GM12878 (cell line): Measurements from ENCODE around the gene FAM184B. TPM values are rescaled to one million over a fixed set of nuclear protein-coding genes. Genes with fewer than 3 reads are reported as not detected.

Experiments
- ATAC-seq: fragments of 200-7000 bp; cut with Tn5 transposase; 3 replicates; pipeline ENCODE4 v1.9.1; 2020; ENCODE audit warnings: mild to moderate bottlenecking, moderate library complexity
- BruUV-seq: library from RNA; stranded (reverse); fragments of 400-500 nt; replicated peaks from 2 replicates; lab custom pipeline; 2021; lab: Mats Ljungman, UMichigan
- CTCF ChIA-PET: fragments of 300-600 bp; sonication (Branson Sonifier 250); formaldehyde crosslinking; extraction: SDS; loops from one replicate; lab custom pipeline; 2021; ENCODE audit warnings: inconsistent platforms; lab: Yijun Ruan, JAX
- POLR2A ChIA-PET: fragments of 350-600 bp; formaldehyde crosslinking; extraction: SDS; loops from one replicate; lab custom pipeline; 2021; ENCODE audit warnings: inconsistent platforms; lab: Charles Lee
- RAD21 ChIA-PET: fragments of 300-600 bp; sonication (Branson Sonifier 250); formaldehyde crosslinking; loops from one replicate; lab custom pipeline; 2023; ENCODE audit warnings: antibody characterized with exemption; ENCODE audit not compliant: unreplicated experiment; lab: Charles Lee
- SMC1A ChIA-PET: fragments of 300-600 bp; sonication (Branson Sonifier 250); formaldehyde crosslinking; loops from one replicate; lab custom pipeline; 2023; ENCODE audit not compliant: unreplicated experiment, uncharacterized antibody; lab: Charles Lee
- DNase-seq: peaks from one replicate; pipeline ENCODE4 v3.0.0-alpha.2; 2011; ENCODE audit warnings: low read depth, low spot score
- FAIRE-seq: peaks from 3 replicates; lab custom pipeline; 2011; peaks lifted over from hg19 to GRCh38; lab: Jason Lieb, UNC
- H2AFZ ChIP-seq: 2 replicates; pipeline ENCODE4 v1.6.0; 2011; ENCODE audit warnings: low read depth, low read length, control low read depth; ENCODE audit not compliant: control insufficient read depth
- H3K27ac ChIP-seq: 2 replicates; pipeline ENCODE4 v1.5.1; 2011; ENCODE audit warnings: control low read depth; ENCODE audit not compliant: control insufficient read depth, insufficient read depth
- H3K27me3 ChIP-seq, 2 experiments: replicated peaks in 1 of 2; 2 replicates each; pipeline versions ENCODE4 v1.6.0 to v1.6.1; 2011; ENCODE audit warnings: low read length in 1 of 2; ENCODE audit not compliant: control insufficient read depth in 2 of 2, insufficient read depth in 2 of 2
- H3K36me3 ChIP-seq, 2 experiments: 2 replicates each; pipeline ENCODE4 v1.5.1; 2011; ENCODE audit warnings: low read length in 1 of 2; ENCODE audit not compliant: control insufficient read depth in 2 of 2, insufficient read depth in 2 of 2
- H3K4me1 ChIP-seq: 2 replicates; pipeline ENCODE4 v1.6.1; 2011; ENCODE audit warnings: mild to moderate bottlenecking, low read length, moderate library complexity, mixed read lengths; ENCODE audit not compliant: control insufficient read depth, insufficient read depth
- H3K4me2 ChIP-seq: 2 replicates; pipeline ENCODE4 v1.6.0; 2011; ENCODE audit warnings: control low read depth; ENCODE audit not compliant: control insufficient read depth, insufficient read depth
- H3K4me3 ChIP-seq: fragments of 200-600 bp; sonication (generic); 2 replicates; pipeline ENCODE4 v1.5.1; 2016
- H3K79me2 ChIP-seq: 2 replicates; pipeline ENCODE4 v1.6.0; 2011; ENCODE audit warnings: low read length; ENCODE audit not compliant: control insufficient read depth, insufficient read depth
- H3K9ac ChIP-seq: 2 replicates; pipeline ENCODE4 v1.8.0; 2011; ENCODE audit warnings: low read length, control low read depth, mixed read lengths; ENCODE audit not compliant: control insufficient read depth, insufficient read depth
- H3K9me3 ChIP-seq: replicated peaks from 3 replicates; pipeline ENCODE4 v1.5.1; 2011; ENCODE audit warnings: mild to moderate bottlenecking, low read length; ENCODE audit not compliant: control insufficient read depth, insufficient read depth
- H4K20me1 ChIP-seq: 2 replicates; pipeline ENCODE4 v1.6.0; 2011; ENCODE audit not compliant: control insufficient read depth, insufficient read depth
- BMI1 ChIP-seq: fragments of 450-650 bp; IDR thresholded peaks from 2 replicates; pipeline ENCODE4 v1.6.1; 2016; ENCODE audit warnings: mild to moderate bottlenecking, moderate library complexity, borderline replicate concordance
- PRDM15 ChIP-seq: fragments of 450-650 bp; formaldehyde crosslinking; IDR thresholded peaks from 2 replicates; pipeline ENCODE4 v1.4.0; 2020; ENCODE audit warnings: mild to moderate bottlenecking, moderate library complexity
- SPI1 ChIP-seq: IDR thresholded peaks from 2 replicates; pipeline ENCODE4 v1.6.1; 2011; ENCODE audit warnings: low read depth, mild to moderate bottlenecking, low read length, moderate library complexity, borderline replicate concordance; ENCODE audit not compliant: insufficient read depth
- SUZ12 ChIP-seq: fragments of 200-600 bp; sonication (generic); IDR thresholded peaks from one replicate; pipeline ENCODE4 v1.6.1; 2018; ENCODE audit warnings: antibody characterized with exemption, mild to moderate bottlenecking; ENCODE audit not compliant: unreplicated experiment
- WGBS: methylation state at CpG from one replicate; pipeline ENCODE4 v1.1.6; 2016; ENCODE audit warnings: low lambda C conversion rate; ENCODE audit not compliant: insufficient replicate concordance, insufficient coverage; ENCODE audit errors: missing lambda C conversion rate; 5-methylcytosine and 5-hydroxymethylcytosine counted together
- in situ Hi-C: fragments of 300-500 bp; cut with MboI; formaldehyde crosslinking; loops from 9 replicates; pipeline ENCODE4 v1.14.3; 2018; ENCODE audit warnings: mixed read lengths
- intact Hi-C: fragments of 100-400 bp; cut with micrococcal nuclease; formaldehyde crosslinking; loops from one replicate; pipeline ENCODE4 v1.14.2; 2022; ENCODE audit not compliant: unreplicated experiment
- polyA plus RNA-seq, 11 experiments: library from polyadenylated mRNA; depleted of rRNA in 4 of 11; unstranded in 6 of 11; stranded (reverse) in 5 of 11; fragments of >200 nt; fragmentation: Nextera tagmentation in 4 of 11; fragmentation: Illumina TruSeq in 1 of 11; extraction: Ambion mirVana in 4 of 11; extraction: Trizol in 1 of 11; gene quantifications; 1 replicate in 1 of 11; 2 replicates in 10 of 11; pipeline versions ENCODE4 v1.2.1 to v1.2.3, GENCODE V29; 2011 to 2016; ENCODE audit warnings: inconsistent platforms in 2 of 11, missing spikeins in 2 of 11, low read depth in 1 of 11
- total RNA-seq, 4 experiments: library from RNA; depleted of rRNA in 3 of 4; stranded (reverse); fragments of >200 nt in 3 of 4; fragmentation: Illumina TruSeq in 1 of 4; extraction: Trizol in 1 of 4; gene quantifications; 2 replicates each; pipeline versions ENCODE4 v1.2.1 to v1.2.3, GENCODE V29; 2013 to 2021

Gene FAM184B
- total and polyA plus RNA-seq, 10 of the 15 experiments (the other 5 are each of a cell fraction or from before 2014, with no cell fraction given), result under 0.01 TPM; not detected in 9

- CTCF ChIA-PET, result interaction anchor here (1.2 kb wide), 1 partner anchor 175 kb away, joined by 3 read pairs; no protein-coding TSS in a partner anchor
- no peak for FAIRE-seq
- Histone ChIP-seq H3K4me2 (no peak overlapping the region), H3K27ac (no peak overlapping the region), H3K9ac (no peak overlapping the region), H3K9me3 (no peaks in the 10 kb centered on the region; the same call in 2 of the 3 replicates), H3K4me1 (no peaks in the 10 kb centered on the region), H3K27me3 (no peaks in the 10 kb centered on the region; a peak in 1 of 4 replicates), H3K36me3 (no peaks in the 10 kb centered on the region)
- POLR2A ChIA-PET, result no interaction called here
- intact Hi-C loops, result no loop called here
- TF ChIP-seq SPI1 (no peak), BMI1 (no peak), SUZ12 (no peak), PRDM15 (no peak)
- TF ChIP-seq, all 136 proteins: peak for 0
- Histone ChIP-seq H2AFZ (no peak overlapping the region), H3K4me3 (no peak overlapping the region), H4K20me1 (no peaks in the 10 kb centered on the region), H3K79me2 (no peaks in the 10 kb centered on the region)
- in situ Hi-C loops, result no loop called here
- SMC1A ChIA-PET, result no interaction called here
- RAD21 ChIA-PET, result no interaction called here
- DNase-seq (no peak), ATAC-seq (no peak)
- WGBS, result 32% methylated on average over 7 of the region's 7 CpGs
- BruUV-seq, result no TSS peak
Measured at GRCh38 chr4:17723648-17724047, 57.8 kb downstream of the FAM184B start.
